Neural cell (in vitro differentiated cells): Measurements from ENCODE around the gene IMPDH2. TPM values are rescaled to one million over a fixed set of nuclear protein-coding genes. Genes with fewer than 3 reads are reported as not detected.

Experiments
- H2AFZ ChIP-seq: fragments of 200-600, 300-800 bp; sonication (generic), shearing (Covaris generic); 2 replicates; pipeline ENCODE4 v1.6.0; 2014; ENCODE audit warnings: low read depth, mild to moderate bottlenecking, antibody characterized with exemption, low read length, moderate library complexity
- H3F3A ChIP-seq: fragments of 200-600 bp; shearing (Covaris generic); 2 replicates; pipeline ENCODE4 v1.6.1; 2016; ENCODE audit warnings: mild to moderate bottlenecking, moderate library complexity, mixed read lengths, antibody characterized with exemption, low read length; ENCODE audit not compliant: insufficient read depth, poor library complexity, severe bottlenecking
- H3K27ac ChIP-seq: fragments of 200-600, 300-800 bp; sonication (generic), shearing (Covaris generic); 2 replicates; pipeline ENCODE4 v1.5.1; 2014; ENCODE audit warnings: mild to moderate bottlenecking, low read length, moderate library complexity
- H3K27me3 ChIP-seq: fragments of 300-800, 200-600 bp; sonication (generic), shearing (Covaris generic); 2 replicates; pipeline ENCODE4 v1.6.0; 2014; ENCODE audit warnings: mild to moderate bottlenecking, low read depth, low read length, moderate library complexity; ENCODE audit not compliant: insufficient read depth
- H3K36me3 ChIP-seq: fragments of 300-800, 200-600 bp; sonication (generic), shearing (Covaris generic); 2 replicates; pipeline ENCODE4 v1.5.1; 2014; ENCODE audit warnings: mild to moderate bottlenecking, antibody characterized with exemption, low read length, moderate library complexity; ENCODE audit not compliant: insufficient read depth
- H3K4me2 ChIP-seq: fragments of 300-800, 200-600 bp; sonication (generic), shearing (Covaris generic); 2 replicates; pipeline ENCODE4 v1.6.0; 2014; ENCODE audit warnings: mild to moderate bottlenecking, low read length
- H3K4me3 ChIP-seq: fragments of 300-800, 200-600 bp; sonication (generic), shearing (Covaris generic); 2 replicates; pipeline ENCODE4 v1.5.1; 2014; ENCODE audit warnings: mild to moderate bottlenecking, low read length, moderate library complexity
- H3K79me2 ChIP-seq: fragments of 200-600 bp; shearing (Covaris generic); replicated peaks from 2 replicates; pipeline ENCODE4 v1.6.0; 2014; ENCODE audit warnings: mild to moderate bottlenecking, low read length, moderate library complexity; ENCODE audit not compliant: insufficient read depth
- H3K9ac ChIP-seq: fragments of 300-800, 200-600 bp; sonication (generic), shearing (Covaris generic); 2 replicates; pipeline ENCODE4 v1.6.1; 2016; ENCODE audit warnings: mild to moderate bottlenecking, low read length, mixed read lengths
- H3K9me2 ChIP-seq: fragments of 200-600 bp; shearing (Covaris generic); 2 replicates; pipeline ENCODE4 v1.6.1; 2016; ENCODE audit warnings: mild to moderate bottlenecking, low read length, mixed read lengths; ENCODE audit not compliant: insufficient read depth
- H3K9me3 ChIP-seq: fragments of 200-600, 300-800 bp; sonication (generic), shearing (Covaris generic); 2 replicates; pipeline ENCODE4 v1.6.1; 2016; ENCODE audit warnings: mild to moderate bottlenecking, mixed run types, low read length, moderate library complexity, mixed read lengths
- H4K20me1 ChIP-seq: fragments of 200-600 bp; shearing (Covaris generic); 2 replicates; pipeline ENCODE4 v1.6.1; 2016; ENCODE audit warnings: mild to moderate bottlenecking, mixed run types; ENCODE audit not compliant: insufficient read depth
- EZH2 ChIP-seq: fragments of 200-600, 300-800 bp; shearing (Covaris generic), sonication (generic); IDR thresholded peaks from 2 replicates; pipeline ENCODE4 v1.6.1; 2014; ENCODE audit warnings: antibody characterized with exemption, low read length, borderline replicate concordance, mild to moderate bottlenecking; ENCODE audit not compliant: insufficient read depth, poor library complexity, severe bottlenecking
- MXI1 ChIP-seq: fragments of 450-650 bp; conservative IDR thresholded peaks from 2 replicates; pipeline ENCODE4 v1.6.1; 2014; ENCODE audit warnings: antibody characterized with exemption, mild to moderate bottlenecking; ENCODE audit not compliant: poor library complexity, severe bottlenecking
- RAD21 ChIP-seq: fragments of 450-650 bp; conservative IDR thresholded peaks from 2 replicates; pipeline ENCODE4 v1.6.1; 2014; ENCODE audit warnings: antibody characterized with exemption, mild to moderate bottlenecking, moderate library complexity
- SMC3 ChIP-seq: fragments of 450-650 bp; conservative IDR thresholded peaks from 2 replicates; pipeline ENCODE4 v1.6.1; 2014; ENCODE audit warnings: antibody characterized with exemption, mild to moderate bottlenecking, moderate library complexity; ENCODE audit not compliant: poor library complexity
- TAF1 ChIP-seq: IDR thresholded peaks from 2 replicates; pipeline ENCODE4 v1.6.1; 2012; ENCODE audit warnings: low read depth
- polyA plus RNA-seq: library from polyadenylated mRNA; depleted of rRNA; stranded (reverse); fragments of >200 nt; gene quantifications from 2 replicates; pipeline ENCODE4 v1.2.3, GENCODE V29; 2014
- TF ChIP-seq, protein P1 (sequence below): fragments of 450-650 bp; IDR thresholded peaks from 2 replicates; pipeline ENCODE4 v1.5.1; 2014; ENCODE audit warnings: antibody characterized with exemption, mild to moderate bottlenecking, moderate library complexity; ENCODE audit not compliant: poor library complexity, severe bottlenecking
- TF ChIP-seq, protein P2 (sequence below): IDR thresholded peaks from 2 replicates; pipeline ENCODE4 v1.6.1; 2012; ENCODE audit warnings: borderline replicate concordance

IMPDH2 gene
- polyA plus RNA-seq, 1 donor from 2014 or later: 137 TPM

DNA sequence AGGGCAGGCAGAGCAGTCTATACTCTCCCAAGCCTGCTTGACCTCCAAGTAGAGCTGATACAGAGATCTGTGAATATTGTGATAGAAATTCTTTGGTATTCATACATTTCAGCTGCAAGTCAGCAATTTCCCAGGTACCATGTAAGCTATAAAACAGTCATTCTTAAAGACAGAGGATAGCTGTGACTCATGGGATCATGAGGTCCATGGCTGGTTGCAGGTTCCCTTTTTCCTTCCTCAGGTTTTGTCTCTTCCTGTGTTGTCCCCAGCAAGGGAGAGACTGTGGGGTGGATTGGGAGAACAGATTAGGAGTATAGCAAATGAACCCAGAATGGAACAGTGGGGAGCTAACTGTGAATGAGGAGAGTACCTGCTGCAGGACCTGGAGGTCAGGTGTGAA, 44.5 kb downstream of the IMPDH2 start:
- H3K4me3 ChIP-seq: no peak overlapping the region
- TF ChIP-seq SMC3 (no peak), MXI1 (no peak), RAD21 (no peak)
- H3K9ac ChIP-seq: no peak overlapping the region
- H2AFZ ChIP-seq: no peak overlapping the region
- no peaks in the 10 kb centered on the region for H3K9me2 ChIP-seq
- H3K36me3 ChIP-seq: no peaks in the 10 kb centered on the region
- H3K79me2 ChIP-seq: no peaks in the 10 kb centered on the region
- no peak overlapping the region for H3K27ac ChIP-seq
- no peak overlapping the region for H3K4me2 ChIP-seq
- H4K20me1 ChIP-seq: no peaks in the 10 kb centered on the region
- H3K9me3 ChIP-seq: no peaks in the 10 kb centered on the region
- H3F3A ChIP-seq: peaks cover 6% of the 10 kb centered on the region
- no peaks in the 10 kb centered on the region for H3K27me3 ChIP-seq

DNA sequence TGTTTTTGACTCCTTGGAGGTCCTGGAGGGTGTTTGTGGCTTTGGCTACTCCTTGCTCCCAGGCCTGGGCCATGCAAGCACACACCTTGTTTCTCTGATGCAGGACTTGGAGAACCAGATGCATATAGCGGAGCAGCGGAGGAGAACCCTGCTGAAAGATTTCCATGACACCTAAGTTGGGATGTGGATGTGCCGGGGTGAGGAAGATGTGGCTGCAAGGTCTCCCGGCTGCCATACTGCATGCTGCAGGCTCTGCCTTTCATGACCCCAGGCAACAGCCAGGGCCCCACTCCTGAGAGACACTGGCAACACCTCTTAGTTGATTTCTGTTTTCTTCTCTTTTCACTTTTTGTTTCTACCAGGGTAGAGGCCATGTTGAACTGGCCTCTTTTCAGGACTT, 46.1 kb downstream of the IMPDH2 start:
- no peak overlapping the region for H3K27ac ChIP-seq

More for the DNA sequence above, 46.1 kb downstream of the IMPDH2 start:
- no peaks in the 10 kb centered on the region for H3K9me2 ChIP-seq
- H3K9ac ChIP-seq: no peak overlapping the region
- TF ChIP-seq EZH2 (no peak), SMC3 (no peak), TAF1 (no peak)
- TF ChIP-seq, protein P1, sequence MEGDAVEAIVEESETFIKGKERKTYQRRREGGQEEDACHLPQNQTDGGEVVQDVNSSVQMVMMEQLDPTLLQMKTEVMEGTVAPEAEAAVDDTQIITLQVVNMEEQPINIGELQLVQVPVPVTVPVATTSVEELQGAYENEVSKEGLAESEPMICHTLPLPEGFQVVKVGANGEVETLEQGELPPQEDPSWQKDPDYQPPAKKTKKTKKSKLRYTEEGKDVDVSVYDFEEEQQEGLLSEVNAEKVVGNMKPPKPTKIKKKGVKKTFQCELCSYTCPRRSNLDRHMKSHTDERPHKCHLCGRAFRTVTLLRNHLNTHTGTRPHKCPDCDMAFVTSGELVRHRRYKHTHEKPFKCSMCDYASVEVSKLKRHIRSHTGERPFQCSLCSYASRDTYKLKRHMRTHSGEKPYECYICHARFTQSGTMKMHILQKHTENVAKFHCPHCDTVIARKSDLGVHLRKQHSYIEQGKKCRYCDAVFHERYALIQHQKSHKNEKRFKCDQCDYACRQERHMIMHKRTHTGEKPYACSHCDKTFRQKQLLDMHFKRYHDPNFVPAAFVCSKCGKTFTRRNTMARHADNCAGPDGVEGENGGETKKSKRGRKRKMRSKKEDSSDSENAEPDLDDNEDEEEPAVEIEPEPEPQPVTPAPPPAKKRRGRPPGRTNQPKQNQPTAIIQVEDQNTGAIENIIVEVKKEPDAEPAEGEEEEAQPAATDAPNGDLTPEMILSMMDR: no peak
- TF ChIP-seq, protein P2, sequence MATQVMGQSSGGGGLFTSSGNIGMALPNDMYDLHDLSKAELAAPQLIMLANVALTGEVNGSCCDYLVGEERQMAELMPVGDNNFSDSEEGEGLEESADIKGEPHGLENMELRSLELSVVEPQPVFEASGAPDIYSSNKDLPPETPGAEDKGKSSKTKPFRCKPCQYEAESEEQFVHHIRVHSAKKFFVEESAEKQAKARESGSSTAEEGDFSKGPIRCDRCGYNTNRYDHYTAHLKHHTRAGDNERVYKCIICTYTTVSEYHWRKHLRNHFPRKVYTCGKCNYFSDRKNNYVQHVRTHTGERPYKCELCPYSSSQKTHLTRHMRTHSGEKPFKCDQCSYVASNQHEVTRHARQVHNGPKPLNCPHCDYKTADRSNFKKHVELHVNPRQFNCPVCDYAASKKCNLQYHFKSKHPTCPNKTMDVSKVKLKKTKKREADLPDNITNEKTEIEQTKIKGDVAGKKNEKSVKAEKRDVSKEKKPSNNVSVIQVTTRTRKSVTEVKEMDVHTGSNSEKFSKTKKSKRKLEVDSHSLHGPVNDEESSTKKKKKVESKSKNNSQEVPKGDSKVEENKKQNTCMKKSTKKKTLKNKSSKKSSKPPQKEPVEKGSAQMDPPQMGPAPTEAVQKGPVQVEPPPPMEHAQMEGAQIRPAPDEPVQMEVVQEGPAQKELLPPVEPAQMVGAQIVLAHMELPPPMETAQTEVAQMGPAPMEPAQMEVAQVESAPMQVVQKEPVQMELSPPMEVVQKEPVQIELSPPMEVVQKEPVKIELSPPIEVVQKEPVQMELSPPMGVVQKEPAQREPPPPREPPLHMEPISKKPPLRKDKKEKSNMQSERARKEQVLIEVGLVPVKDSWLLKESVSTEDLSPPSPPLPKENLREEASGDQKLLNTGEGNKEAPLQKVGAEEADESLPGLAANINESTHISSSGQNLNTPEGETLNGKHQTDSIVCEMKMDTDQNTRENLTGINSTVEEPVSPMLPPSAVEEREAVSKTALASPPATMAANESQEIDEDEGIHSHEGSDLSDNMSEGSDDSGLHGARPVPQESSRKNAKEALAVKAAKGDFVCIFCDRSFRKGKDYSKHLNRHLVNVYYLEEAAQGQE: no peak
- H3K9me3 ChIP-seq: no peaks in the 10 kb centered on the region
- H3K36me3 ChIP-seq: no peaks in the 10 kb centered on the region
- H3F3A ChIP-seq: no peaks in the 10 kb centered on the region
- H3K4me3 ChIP-seq: no peak overlapping the region
- H3K27me3 ChIP-seq: no peaks in the 10 kb centered on the region
- no peak overlapping the region for H3K4me2 ChIP-seq
- H4K20me1 ChIP-seq: no peaks in the 10 kb centered on the region
- H2AFZ ChIP-seq: no peak overlapping the region
- no peaks in the 10 kb centered on the region for H3K79me2 ChIP-seq
